Measurements from ENCODE around the gene GGA3.
"Not testable (repeated sequence)": the region's sequence is repeated elsewhere in the genome, so short reads cannot be mapped to it uniquely, and the experiment has no call there.

Gene GGA3

GRCh38 chr17:75207760-75208159 is 53.6 kb downstream of the GGA3 start:
- DNase-seq, result no peak

DNA sequence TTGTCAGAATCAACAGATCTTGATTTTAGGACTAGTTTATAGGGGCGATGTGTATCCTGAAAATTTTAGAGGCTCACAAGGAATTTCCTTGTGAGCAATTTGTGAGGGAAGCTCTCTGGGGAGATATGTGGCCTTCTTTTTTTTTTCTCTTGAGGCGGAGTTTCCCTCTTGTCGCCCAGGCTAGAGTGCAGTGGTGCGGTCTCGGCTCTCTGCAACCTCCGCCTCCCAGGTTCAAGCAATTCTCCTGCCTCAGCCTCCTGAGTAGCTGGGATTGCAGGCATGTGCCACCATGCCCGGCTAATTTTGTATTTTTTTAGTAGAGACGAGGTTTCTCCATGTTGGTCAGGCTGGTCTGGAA is 54.4 kb downstream of the GGA3 start:
- not testable (repeated sequence) for DNase-seq

- no peak for DNase-seq
These were observed 55.6 kb downstream of the GGA3 start for GRCh38 chr17:75205793-75206163.

GRCh38 chr17:75205037-75205792 is 56.2 kb downstream of the GGA3 start, which contains the start of gene NUP85:
Gene NUP85, plus strand, starts transcription at chr17:75205679. Its CDS starts 83 bp downstream, at chr17:75205762.
- peak; percentile 94 for DNase-seq

DNA sequence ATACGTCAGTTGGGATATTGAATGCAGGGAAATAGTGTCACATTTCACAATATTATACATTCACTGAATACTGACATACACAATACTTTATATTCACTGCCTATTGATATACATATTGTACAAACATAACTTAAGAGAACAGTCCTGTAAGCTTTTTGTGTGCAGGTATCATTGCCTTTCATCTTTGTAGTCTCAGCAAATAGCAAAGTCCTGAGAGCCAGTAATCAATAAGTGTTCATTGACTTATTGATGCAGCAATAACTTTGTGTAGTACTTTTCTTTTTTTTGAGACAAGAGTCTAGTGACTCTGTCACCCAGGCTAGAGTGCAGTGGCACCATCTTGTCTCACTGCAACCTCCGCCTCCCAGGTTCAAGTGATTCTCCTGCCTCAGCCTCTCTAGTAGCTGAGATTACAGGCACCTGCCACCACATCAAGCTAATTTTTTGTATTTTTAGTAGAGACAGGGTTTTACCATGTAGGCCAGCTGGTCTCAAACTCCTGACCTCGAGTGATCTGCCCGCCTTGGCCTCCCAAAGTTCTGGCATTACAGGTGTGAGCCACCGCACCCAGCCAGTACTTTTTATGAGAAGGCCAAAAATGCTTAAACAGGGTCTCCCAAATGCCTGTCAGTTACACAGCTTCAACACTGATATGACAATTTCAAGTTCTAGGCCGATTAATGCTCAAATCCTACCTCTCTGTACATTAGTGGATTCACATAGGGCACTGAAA is 61.4 kb downstream of the GGA3 start:
- DNase-seq, result no peak

DNA sequence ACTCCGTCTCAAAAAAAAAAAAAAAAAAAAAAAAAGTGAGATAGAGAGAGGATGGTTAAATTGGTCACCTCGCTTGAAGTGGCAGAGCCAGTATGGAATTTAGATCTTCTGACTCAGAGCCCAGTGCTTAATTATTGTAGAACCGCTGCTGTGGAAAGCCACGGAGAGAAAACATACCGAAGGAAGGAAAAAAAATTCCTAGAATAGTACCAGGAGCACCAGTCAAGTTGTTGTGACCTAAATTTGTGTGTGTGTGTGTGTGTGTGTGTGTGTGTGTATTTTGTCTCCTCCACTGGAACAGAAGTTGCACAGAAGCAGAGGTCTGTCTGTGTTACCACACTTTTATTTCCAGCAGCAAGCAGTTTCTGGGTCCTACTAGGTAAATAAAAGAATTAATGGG is 66.5 kb downstream of the GGA3 start:
- DNase-seq, result no peak

DNA sequence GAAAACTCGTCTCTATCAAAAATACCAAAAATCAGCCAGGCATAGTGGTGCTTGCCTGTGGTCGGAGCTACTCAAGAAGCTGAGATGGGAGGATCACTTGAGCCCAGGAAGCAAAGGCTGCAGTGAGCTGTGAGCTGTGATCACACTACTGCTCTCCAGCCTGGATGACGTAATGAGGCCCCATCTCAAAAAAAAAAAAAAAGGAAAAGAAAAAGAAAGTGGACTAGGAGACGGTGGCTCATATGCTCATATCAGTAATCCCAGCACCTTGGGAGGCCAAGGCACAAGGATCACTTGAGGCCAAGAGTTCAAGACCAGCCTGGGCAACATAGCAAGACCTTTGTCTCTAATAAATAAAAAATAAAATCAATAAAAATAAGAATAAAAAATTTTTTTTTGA is 69.8 kb downstream of the GGA3 start:
- DNase-seq, result peak; percentile 80

GRCh38 chr17:75188614-75189013 is 72.8 kb downstream of the GGA3 start:
- DNase-seq, result no peak
